ENCODE measurements around the gene CNR1.

GRCh38 chr6:88145298-88145963, 20.7 kb downstream of the CNR1 start:
- TF ChIP-seq NFIC (IDR thresholded peaks at IDR 0.05): no peak
- TF ChIP-seq EP300 (IDR thresholded peaks at IDR 0.05; ENCODE audit: borderline replicate concordance): no peak
- TF ChIP-seq CEBPB (IDR thresholded peaks at IDR 0.05): no peak
- TF ChIP-seq CREB1 (IDR thresholded peaks at IDR 0.05; ENCODE audit: low read depth): no peak
- no peak for TF ChIP-seq MAX (IDR thresholded peaks at IDR 0.05)
- no peak for TF ChIP-seq TAF1 (IDR thresholded peaks at IDR 0.05; ENCODE audit: low read depth)
- TF ChIP-seq, protein P1, sequence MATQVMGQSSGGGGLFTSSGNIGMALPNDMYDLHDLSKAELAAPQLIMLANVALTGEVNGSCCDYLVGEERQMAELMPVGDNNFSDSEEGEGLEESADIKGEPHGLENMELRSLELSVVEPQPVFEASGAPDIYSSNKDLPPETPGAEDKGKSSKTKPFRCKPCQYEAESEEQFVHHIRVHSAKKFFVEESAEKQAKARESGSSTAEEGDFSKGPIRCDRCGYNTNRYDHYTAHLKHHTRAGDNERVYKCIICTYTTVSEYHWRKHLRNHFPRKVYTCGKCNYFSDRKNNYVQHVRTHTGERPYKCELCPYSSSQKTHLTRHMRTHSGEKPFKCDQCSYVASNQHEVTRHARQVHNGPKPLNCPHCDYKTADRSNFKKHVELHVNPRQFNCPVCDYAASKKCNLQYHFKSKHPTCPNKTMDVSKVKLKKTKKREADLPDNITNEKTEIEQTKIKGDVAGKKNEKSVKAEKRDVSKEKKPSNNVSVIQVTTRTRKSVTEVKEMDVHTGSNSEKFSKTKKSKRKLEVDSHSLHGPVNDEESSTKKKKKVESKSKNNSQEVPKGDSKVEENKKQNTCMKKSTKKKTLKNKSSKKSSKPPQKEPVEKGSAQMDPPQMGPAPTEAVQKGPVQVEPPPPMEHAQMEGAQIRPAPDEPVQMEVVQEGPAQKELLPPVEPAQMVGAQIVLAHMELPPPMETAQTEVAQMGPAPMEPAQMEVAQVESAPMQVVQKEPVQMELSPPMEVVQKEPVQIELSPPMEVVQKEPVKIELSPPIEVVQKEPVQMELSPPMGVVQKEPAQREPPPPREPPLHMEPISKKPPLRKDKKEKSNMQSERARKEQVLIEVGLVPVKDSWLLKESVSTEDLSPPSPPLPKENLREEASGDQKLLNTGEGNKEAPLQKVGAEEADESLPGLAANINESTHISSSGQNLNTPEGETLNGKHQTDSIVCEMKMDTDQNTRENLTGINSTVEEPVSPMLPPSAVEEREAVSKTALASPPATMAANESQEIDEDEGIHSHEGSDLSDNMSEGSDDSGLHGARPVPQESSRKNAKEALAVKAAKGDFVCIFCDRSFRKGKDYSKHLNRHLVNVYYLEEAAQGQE (IDR thresholded peaks at IDR 0.05; ENCODE audit: low read depth): no peak
- no peak for TF ChIP-seq USF1 (IDR thresholded peaks at IDR 0.05)
- no peak for TF ChIP-seq TCF12 (IDR thresholded peaks at IDR 0.05; ENCODE audit: low read depth)
